B cell (primary cell): ENCODE results near the gene MOGAT3. TPM values are rescaled to one million over a fixed set of nuclear protein-coding genes. Genes with fewer than 3 reads are reported as not detected.

Source experiments
- ATAC-seq: fragments of 200-7000 bp; cut with Tn5 transposase; one replicate; pipeline ENCODE4 v1.10.0; 2021; ENCODE audit warnings: low read depth, mild to moderate bottlenecking, moderate number of reproducible peaks, moderate library complexity
- CTCF ChIA-PET: fragments of 350-600 bp; sonication (Branson Sonifier 250); formaldehyde crosslinking; loops from one replicate; lab custom pipeline; 2021; ENCODE audit warnings: antibody characterized with exemption, inconsistent platforms; lab: Charles Lee
- POLR2A ChIA-PET: fragments of 350-600 bp; sonication (Branson Sonifier 250); formaldehyde crosslinking; loops from one replicate; lab custom pipeline; 2021; ENCODE audit warnings: antibody characterized with exemption; lab: Charles Lee
- DNase-seq: peaks from one replicate; pipeline ENCODE4 v3.0.0; 2013
- H2AFZ ChIP-seq: 2 replicates; pipeline ENCODE4 v1.6.1; 2012; ENCODE audit warnings: mild to moderate bottlenecking, low read depth, low read length; ENCODE audit not compliant: insufficient read depth, poor library complexity, severe bottlenecking
- H3K27ac ChIP-seq, 2 donors: 1 replicate in 1 of 2; 2 replicates in 1 of 2; pipeline ENCODE4 v1.5.1; 2012 to 2013; ENCODE audit warnings: low read length in 2 of 2, mild to moderate bottlenecking in 2 of 2, moderate library complexity in 1 of 2
- H3K27me3 ChIP-seq, 4 experiments: fragments of 200-600 bp in 1 of 4; sonication (generic) in 1 of 4; replicated peaks in 1 of 4; 1 replicate in 2 of 4; 2 replicates in 2 of 4; pipeline versions ENCODE4 v1.6.1 to v1.7.0; 2013 to 2016; ENCODE audit warnings: low read length in 3 of 4, mild to moderate bottlenecking in 2 of 4, mixed read lengths in 1 of 4, moderate library complexity in 1 of 4; ENCODE audit not compliant: insufficient read depth in 4 of 4, control insufficient read depth in 3 of 4; ENCODE audit errors: control extremely low read depth in 1 of 4
- H3K36me3 ChIP-seq, 2 experiments: replicated peaks in 1 of 2; 1 replicate in 1 of 2; 2 replicates in 1 of 2; pipeline versions ENCODE4 v1.6.1 to v1.7.1; 2013; ENCODE audit warnings: low read length in 1 of 2; ENCODE audit not compliant: insufficient read depth in 2 of 2, control insufficient read depth in 1 of 2; ENCODE audit errors: control extremely low read depth in 1 of 2, extremely low read depth in 1 of 2
- H3K4me1 ChIP-seq, 2 donors: fragments of 200-600 bp in 1 of 2; sonication (generic) in 1 of 2; 1 replicate in 1 of 2; 2 replicates in 1 of 2; pipeline versions ENCODE4 v1.5.1 to v1.6.1; 2013 to 2017; ENCODE audit warnings: low read length in 2 of 2; ENCODE audit not compliant: control insufficient read depth in 2 of 2, insufficient read depth in 2 of 2
- H3K4me2 ChIP-seq: replicated peaks from 2 replicates; pipeline ENCODE3; 2012; ENCODE audit warnings: mild to moderate bottlenecking, low read depth, low read length; ENCODE audit not compliant: poor library complexity, severe bottlenecking
- H3K4me3 ChIP-seq, 5 experiments: fragments of 200-600 bp in 1 of 5; sonication (generic) in 1 of 5; 1 replicate in 3 of 5; 2 replicates in 2 of 5; pipeline versions ENCODE4 v1.5.1 to v1.7.0; 2011 to 2016; ENCODE audit warnings: low read length in 4 of 5, mild to moderate bottlenecking in 4 of 5, low read depth in 2 of 5, control low read depth in 1 of 5, moderate library complexity in 1 of 5; ENCODE audit not compliant: insufficient read depth in 1 of 5; ENCODE audit errors: control extremely low read depth in 1 of 5, extremely low read depth in 1 of 5
- H3K79me2 ChIP-seq: fragments of 200-600 bp; sonication (generic); one replicate; pipeline ENCODE4 v1.6.0; 2016; ENCODE audit warnings: low read length; ENCODE audit not compliant: control insufficient read depth, insufficient read depth
- H3K9ac ChIP-seq: fragments of 200-600 bp; sonication (generic); 2 replicates; pipeline ENCODE4 v1.6.1; 2017; ENCODE audit warnings: mild to moderate bottlenecking, low read length, moderate library complexity
- H3K9me3 ChIP-seq, 3 donors: one replicate each; pipeline versions ENCODE4 v1.6.1 to v1.7.1; 2013; ENCODE audit warnings: low read length in 2 of 3; ENCODE audit not compliant: control insufficient read depth in 2 of 3, insufficient read depth in 1 of 3; ENCODE audit errors: control extremely low read depth in 1 of 3
- H4K20me1 ChIP-seq: 2 replicates; pipeline ENCODE4 v1.6.0; 2012; ENCODE audit warnings: mild to moderate bottlenecking, low read length; ENCODE audit not compliant: insufficient read depth, control insufficient read depth, poor library complexity, severe bottlenecking
- H3K27ac Mint-ChIP-seq: one replicate; pipeline ENCODE4 v1.8.0; 2021; ENCODE audit warnings: mixed read lengths
- H3K27me3 Mint-ChIP-seq: one replicate; pipeline ENCODE4 v1.8.0; 2021; ENCODE audit warnings: mixed read lengths
- H3K4me1 Mint-ChIP-seq: one replicate; pipeline ENCODE4 v1.8.0; 2021; ENCODE audit warnings: mixed read lengths
- H3K4me3 Mint-ChIP-seq: one replicate; pipeline ENCODE4 v1.8.0; 2021; ENCODE audit warnings: mixed read lengths
- H3K9me3 Mint-ChIP-seq: one replicate; pipeline ENCODE4 v1.8.0; 2022; ENCODE audit warnings: mixed read lengths; ENCODE audit not compliant: insufficient read depth
- EZH2 ChIP-seq: IDR thresholded peaks from 2 replicates; pipeline ENCODE4 v1.6.1; 2012; ENCODE audit warnings: borderline replicate concordance, low read depth, mild to moderate bottlenecking, moderate library complexity, low read length; ENCODE audit not compliant: insufficient read depth, poor library complexity, severe bottlenecking
- WGBS: methylation state at CpG from one replicate; pipeline ENCODE4 v1.1.5; 2013; ENCODE audit warnings: missing lambda C conversion rate; ENCODE audit not compliant: insufficient coverage; 5-methylcytosine and 5-hydroxymethylcytosine counted together
- intact Hi-C: fragments of 100-400 bp; cut with micrococcal nuclease; formaldehyde crosslinking; loops from one replicate; pipeline ENCODE4 v1.10.0; 2022
- polyA plus RNA-seq: library from polyadenylated mRNA; depleted of rRNA; stranded (reverse); fragments of >200 nt; gene quantifications from 2 replicates; pipeline ENCODE4 v1.2.3, GENCODE V29; 2012
- total RNA-seq, 2 donors: library from RNA; stranded (reverse); fragments of 120-200 nt in 1 of 2; gene quantifications; 1 replicate in 1 of 2; 2 replicates in 1 of 2; pipeline versions ENCODE4 v1.2.3 to v1.2.4, GENCODE V29; 2013 to 2022
- TF ChIP-seq, protein P1 (sequence below): fragments of 200-600 bp; IDR thresholded peaks from one replicate; pipeline ENCODE4 v1.8.0; 2022; ENCODE audit warnings: antibody characterized with exemption, mild to moderate bottlenecking

Gene MOGAT3
- total and polyA plus RNA-seq, 2 donors (not counting 1 experiment from before 2014, with no cell fraction given): not detected

DNA sequence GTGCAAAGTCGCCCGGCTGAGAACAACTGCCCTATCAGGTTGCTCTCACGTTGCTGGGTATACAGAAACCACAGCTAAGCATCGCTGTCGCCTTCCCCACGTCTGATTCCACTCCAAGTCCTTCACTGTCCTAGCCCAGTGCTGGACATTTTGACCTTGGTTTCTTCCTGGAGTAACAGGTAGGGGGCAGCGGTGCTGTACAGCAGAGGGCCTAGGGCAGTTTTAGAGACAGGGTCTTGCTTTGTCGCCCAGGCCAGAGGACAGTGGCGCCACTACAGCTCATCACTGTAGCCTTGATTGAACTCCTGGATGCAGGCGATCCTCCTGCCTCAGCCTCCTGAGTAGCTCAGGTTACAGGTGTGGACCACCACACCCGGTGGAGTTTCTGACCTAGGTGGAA lies 34.2 kb upstream of the MOGAT3 start:
- H3K9ac ChIP-seq: no peak overlapping the region
- no peak overlapping the region for H3K27ac Mint-ChIP-seq
- no peak overlapping the region for H3K27ac ChIP-seq
- CTCF ChIA-PET: interaction anchor here (0.6 to 1.2 kb wide), 5 partner anchors 9 to 951 kb away, joined by 3 to 7 read pairs (median 6); no protein-coding TSS in a partner anchor
- 92% methylated on average over 11 of the region's 11 CpGs for WGBS
- ATAC-seq (no peak), DNase-seq (no peak)
- peaks cover 42% of the 10 kb centered on the region for H4K20me1 ChIP-seq
- no peak overlapping the region for H3K4me3 Mint-ChIP-seq
- H3K27me3 Mint-ChIP-seq: no peaks in the 10 kb centered on the region
- peaks cover 14% of the 10 kb centered on the region for H3K79me2 ChIP-seq
- TF ChIP-seq, protein P1, sequence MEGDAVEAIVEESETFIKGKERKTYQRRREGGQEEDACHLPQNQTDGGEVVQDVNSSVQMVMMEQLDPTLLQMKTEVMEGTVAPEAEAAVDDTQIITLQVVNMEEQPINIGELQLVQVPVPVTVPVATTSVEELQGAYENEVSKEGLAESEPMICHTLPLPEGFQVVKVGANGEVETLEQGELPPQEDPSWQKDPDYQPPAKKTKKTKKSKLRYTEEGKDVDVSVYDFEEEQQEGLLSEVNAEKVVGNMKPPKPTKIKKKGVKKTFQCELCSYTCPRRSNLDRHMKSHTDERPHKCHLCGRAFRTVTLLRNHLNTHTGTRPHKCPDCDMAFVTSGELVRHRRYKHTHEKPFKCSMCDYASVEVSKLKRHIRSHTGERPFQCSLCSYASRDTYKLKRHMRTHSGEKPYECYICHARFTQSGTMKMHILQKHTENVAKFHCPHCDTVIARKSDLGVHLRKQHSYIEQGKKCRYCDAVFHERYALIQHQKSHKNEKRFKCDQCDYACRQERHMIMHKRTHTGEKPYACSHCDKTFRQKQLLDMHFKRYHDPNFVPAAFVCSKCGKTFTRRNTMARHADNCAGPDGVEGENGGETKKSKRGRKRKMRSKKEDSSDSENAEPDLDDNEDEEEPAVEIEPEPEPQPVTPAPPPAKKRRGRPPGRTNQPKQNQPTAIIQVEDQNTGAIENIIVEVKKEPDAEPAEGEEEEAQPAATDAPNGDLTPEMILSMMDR: no peak
- TF ChIP-seq EZH2: no peak
- H2AFZ ChIP-seq: no peak overlapping the region
- H3K4me2 ChIP-seq: no peak overlapping the region
- H3K9me3 ChIP-seq: no peaks in the 10 kb centered on the region
- no peaks in the 10 kb centered on the region for H3K9me3 Mint-ChIP-seq
- H3K27me3 ChIP-seq: no peaks in the 10 kb centered on the region
- no peaks in the 10 kb centered on the region for H3K4me1 ChIP-seq
- H3K4me1 Mint-ChIP-seq: peaks cover under 1% of the 10 kb centered on the region
- intact Hi-C loops: no loop called here
- H3K36me3 ChIP-seq: peaks cover 0 to 11% of the 10 kb centered on the region in 2 experiments
- H3K4me3 ChIP-seq: no peak overlapping the region
- POLR2A ChIA-PET: no interaction called here

DNA sequence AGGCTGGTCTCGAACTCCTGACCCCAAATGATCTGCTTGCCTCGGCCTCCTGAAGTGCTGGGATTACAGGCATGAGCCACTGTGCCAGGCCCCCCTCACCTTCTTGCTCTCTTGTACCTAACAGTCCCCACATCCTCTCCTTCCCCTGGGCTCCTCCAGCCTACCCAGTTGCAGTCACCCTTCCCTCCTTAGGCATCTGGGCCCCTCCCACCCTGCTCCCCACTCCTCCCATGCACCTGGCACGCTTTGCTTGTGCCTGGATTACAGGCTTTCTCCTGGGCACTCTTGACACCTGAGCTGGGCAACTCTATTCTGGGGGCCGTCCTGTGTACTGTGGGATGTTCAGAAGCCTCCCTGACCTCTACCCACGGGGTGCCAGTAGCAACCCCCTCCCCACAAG lies 33.8 kb upstream of the MOGAT3 start:
- no peak overlapping the region for H3K9ac ChIP-seq

More for the DNA sequence above, 33.8 kb upstream of the MOGAT3 start:
- Histone ChIP-seq H3K4me1 (no peaks in the 10 kb centered on the region), H4K20me1 (peaks cover 39% of the 10 kb centered on the region), H3K36me3 (peaks cover 0 to 7% of the 10 kb centered on the region in 2 experiments), H3K4me3 (no peak overlapping the region), H3K79me2 (peaks cover 10% of the 10 kb centered on the region), H3K27ac (no peak overlapping the region), H3K4me2 (no peak overlapping the region), H3K9me3 (no peaks in the 10 kb centered on the region), H2AFZ (no peak overlapping the region), H3K27me3 (no peaks in the 10 kb centered on the region)
- Mint-ChIP-seq H3K27ac (no peak overlapping the region), H3K27me3 (no peaks in the 10 kb centered on the region), H3K4me1 (no peaks in the 10 kb centered on the region), H3K4me3 (no peak overlapping the region), H3K9me3 (no peaks in the 10 kb centered on the region)
- CTCF ChIA-PET: interaction anchor here (0.6 to 1.2 kb wide), 5 partner anchors 9 to 951 kb away, joined by 3 to 7 read pairs (median 6); no protein-coding TSS in a partner anchor
- ATAC-seq (no peak), DNase-seq (no peak)
- intact Hi-C loops: no loop called here
- TF ChIP-seq EZH2: no peak
- TF ChIP-seq, protein P1: no peak
- POLR2A ChIA-PET: no interaction called here
- WGBS: 93% methylated on average over 5 of the region's 5 CpGs
